Measurements from ENCODE around the gene PNRC2. TPM values are rescaled to one million over a fixed set of nuclear protein-coding genes. Genes with fewer than 3 reads are reported as not detected.
"Not testable (repeated sequence)": the region's sequence is repeated elsewhere in the genome, so short reads cannot be mapped to it uniquely, and the experiment has no call there.

Gene PNRC2
- total RNA-seq, 2 donors from 2014 or later = 121 to 137 TPM

DNA sequence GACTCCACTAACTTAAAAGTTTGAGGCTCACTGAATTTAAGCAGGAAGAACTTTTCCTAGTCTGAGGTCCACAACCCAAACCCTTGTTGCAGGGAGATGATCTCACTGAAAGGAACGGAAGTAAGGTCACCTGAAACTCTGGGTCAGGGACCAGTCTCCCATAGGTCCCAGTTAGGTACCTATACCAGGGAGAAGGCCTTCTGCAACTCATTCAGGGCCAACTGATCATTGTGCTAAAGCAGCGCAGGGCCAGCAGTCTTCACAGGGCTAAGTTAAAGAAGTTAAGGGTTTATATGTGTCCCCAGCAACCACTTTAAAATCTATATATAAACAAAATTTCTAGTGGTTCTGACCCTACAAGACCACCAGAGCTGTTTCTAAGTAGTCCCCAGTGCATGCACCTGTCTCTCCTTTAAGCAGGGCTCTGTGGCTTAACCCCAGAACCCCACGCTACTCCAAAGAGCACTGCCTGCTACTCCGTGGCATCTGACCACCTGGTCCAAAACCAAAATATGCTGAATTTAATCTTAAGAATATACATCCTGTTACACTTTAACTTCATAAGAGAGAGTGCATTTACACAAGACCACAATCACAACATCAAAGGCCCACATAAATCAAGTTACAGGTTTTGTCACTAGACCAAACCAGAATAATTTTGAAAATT, 17.7 kb downstream of the PNRC2 start:
- DNase-seq (ENCODE audit: low spot score in 2 of 2) (no peak), ATAC-seq (no peak)
- Mint-ChIP-seq H3K9me3 (no peaks in the 10 kb centered on the region), H3K36me3 (peaks cover 43 to 66% of the 10 kb centered on the region in 2 donors), H3K27ac (peak overlapping the region; percentile 97 to 98)

DNA sequence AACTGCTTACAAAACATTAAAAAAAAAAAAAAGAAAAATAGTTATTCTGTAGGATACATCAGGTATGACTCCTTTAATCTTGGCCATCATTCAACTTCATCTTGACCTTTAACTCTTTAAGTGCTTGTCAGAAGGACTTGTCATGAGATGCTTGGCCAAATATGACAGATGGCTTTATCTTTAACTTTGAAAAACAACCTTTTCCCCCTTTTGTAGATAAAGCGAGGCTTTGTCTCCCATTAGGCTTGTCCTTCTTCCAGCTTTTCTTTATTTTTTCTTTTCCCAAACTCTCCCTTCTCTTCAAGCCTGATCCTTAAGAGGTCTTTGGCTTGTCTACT, 18.2 kb downstream of the PNRC2 start:
- H3K9me3 Mint-ChIP-seq = no peaks in the 10 kb centered on the region
- no peak for DNase-seq (ENCODE audit: low spot score in 2 of 2)
- H3K36me3 Mint-ChIP-seq = peaks cover 43 to 63% of the 10 kb centered on the region in 2 donors
- H3K27ac Mint-ChIP-seq = peak overlapping the region; percentile 97 to 98
- no peak for ATAC-seq

DNA sequence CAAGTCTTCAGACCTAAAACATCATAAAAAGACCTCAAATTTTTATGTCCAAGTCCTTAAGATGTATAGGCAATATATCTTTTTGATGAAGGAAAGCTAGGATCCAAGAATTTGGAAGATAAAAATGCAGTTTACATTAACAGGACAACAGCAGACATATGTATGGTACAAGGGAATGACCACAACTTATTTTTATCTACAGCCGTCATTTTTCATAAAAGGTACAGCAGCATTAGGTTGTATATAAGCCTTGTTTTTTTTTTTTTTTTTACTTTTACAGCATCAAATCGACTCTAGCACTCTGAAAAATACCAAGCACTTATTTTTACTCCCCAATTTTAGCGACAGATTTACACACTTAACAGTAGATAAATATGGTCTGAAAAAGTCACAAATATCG, 19.2 kb downstream of the PNRC2 start:
- Mint-ChIP-seq H3K36me3 (peaks cover 43 to 55% of the 10 kb centered on the region in 2 donors), H3K9me3 (no peaks in the 10 kb centered on the region), H3K27ac (peak overlapping the region; percentile 97 to 98)
- DNase-seq (ENCODE audit: low spot score in 2 of 2) = no peak
- no peak for ATAC-seq

- Mint-ChIP-seq H3K9me3 (no peaks in the 10 kb centered on the region), H3K27ac (peak overlapping the region; percentile 97 to 98), H3K36me3 (peaks cover 37 to 48% of the 10 kb centered on the region in 2 donors)
- DNase-seq (ENCODE audit: low spot score in 2 of 2) (no peak), ATAC-seq (no peak)
Observed at GRCh38 chr1:23979387-23979880, 19.8 kb downstream of the PNRC2 start.

DNA sequence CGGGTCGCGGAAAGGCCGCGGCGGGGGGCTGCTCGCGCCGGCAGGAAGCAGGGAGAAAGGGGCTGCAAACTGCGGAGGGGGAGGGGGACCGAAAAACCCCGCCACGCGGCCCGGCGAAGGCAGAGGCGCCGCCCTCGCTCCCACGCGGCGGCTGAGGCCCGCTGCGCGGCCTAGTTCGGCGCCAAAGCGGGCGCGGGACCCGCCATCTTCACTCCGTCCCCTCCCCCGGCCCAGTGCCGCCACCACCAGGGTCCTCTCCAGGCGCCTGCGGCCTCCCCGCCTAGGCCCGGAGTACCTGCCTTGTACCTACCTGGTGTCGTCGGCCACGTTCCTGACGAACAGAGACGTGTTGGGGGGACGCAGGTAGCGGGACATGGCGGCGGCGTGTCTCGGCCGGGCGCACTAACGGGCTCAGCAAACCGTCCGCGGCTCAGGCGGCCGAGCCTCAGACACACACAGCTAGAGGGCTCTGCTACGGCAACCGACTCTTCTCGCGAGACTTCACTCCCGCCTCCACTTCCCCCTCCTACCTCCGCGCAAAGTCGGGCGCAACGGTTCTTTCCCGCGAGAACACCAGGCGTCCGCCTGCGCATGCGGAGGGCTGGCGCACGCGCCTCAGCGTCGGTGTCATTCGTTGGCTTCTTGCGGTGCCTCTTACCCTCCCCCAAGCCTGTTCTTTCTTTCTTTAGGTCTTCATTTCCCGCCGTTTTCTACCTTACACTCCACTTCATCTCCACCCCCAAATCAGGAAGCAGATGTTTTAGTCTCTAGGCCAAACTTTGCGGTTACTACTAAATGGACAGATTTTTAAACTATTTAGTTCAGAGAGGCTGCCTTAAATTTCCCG, 20.5 kb downstream of the PNRC2 start, which contains the start of gene SRSF10:
Gene SRSF10, minus strand, starts transcription at position 447 of the 847 bp plus-strand sequence. Its CDS starts 72 bp downstream, at position 375.
- ATAC-seq (peak; percentile 94), DNase-seq (ENCODE audit: low spot score in 2 of 2) (peak; percentile 95 to 99)
- no peaks in the 10 kb centered on the region for H3K9me3 Mint-ChIP-seq
- peak within 1 kb of the TSS; percentile 97 to 98 for H3K27ac Mint-ChIP-seq
- peaks cover 31 to 42% of the 10 kb centered on the region in 2 donors for H3K36me3 Mint-ChIP-seq

DNA sequence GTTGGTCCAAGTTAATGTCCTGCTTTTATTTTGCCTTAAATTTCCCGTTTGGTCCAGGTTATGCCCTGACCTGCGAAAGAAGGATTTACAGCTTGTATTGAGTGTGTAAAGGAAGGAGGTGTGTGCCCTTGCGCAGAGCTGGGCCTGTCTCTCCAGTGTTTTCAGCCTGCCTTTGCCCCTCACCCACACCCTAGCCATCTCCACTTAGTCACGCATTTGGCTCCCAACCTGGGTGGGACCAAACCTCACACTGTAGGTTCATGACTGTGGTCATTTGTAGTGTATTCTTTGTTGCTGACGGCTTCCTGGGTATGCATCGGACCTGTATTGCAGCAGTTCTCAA, 21.1 kb downstream of the PNRC2 start:
- peak overlapping the region; percentile 97 to 98 for H3K27ac Mint-ChIP-seq
- DNase-seq (ENCODE audit: low spot score in 2 of 2) (peak; percentile 57 to 69), ATAC-seq (peak; percentile 66 to 76)
- peaks cover 30 to 40% of the 10 kb centered on the region in 2 donors for H3K36me3 Mint-ChIP-seq
- H3K9me3 Mint-ChIP-seq = no peaks in the 10 kb centered on the region

- DNase-seq (ENCODE audit: low spot score in 2 of 2) (no peak), ATAC-seq (no peak)
- peak overlapping the region in 1 of 2 donors; percentile 49 for H3K27ac Mint-ChIP-seq
- H3K9me3 Mint-ChIP-seq = no peaks in the 10 kb centered on the region
- peaks cover 3 to 7% of the 10 kb centered on the region in 2 donors for H3K36me3 Mint-ChIP-seq
Observed at GRCh38 chr1:23984417-23985186, 25.0 kb downstream of the PNRC2 start.

GRCh38 chr1:23987038-23987437, 27.4 kb downstream of the PNRC2 start:
- H3K36me3 Mint-ChIP-seq; H3K9me3 Mint-ChIP-seq; H3K27ac Mint-ChIP-seq; ATAC-seq; DNase-seq (ENCODE audit: low spot score in 2 of 2): not testable (repeated sequence)

- Mint-ChIP-seq H3K36me3 (no peaks in the 10 kb centered on the region), H3K9me3 (no peaks in the 10 kb centered on the region), H3K27ac (no peak overlapping the region)
- DNase-seq (ENCODE audit: low spot score in 2 of 2) (no peak), ATAC-seq (no peak)
Observed at GRCh38 chr1:23989263-23989662, 29.6 kb downstream of the PNRC2 start.

DNA sequence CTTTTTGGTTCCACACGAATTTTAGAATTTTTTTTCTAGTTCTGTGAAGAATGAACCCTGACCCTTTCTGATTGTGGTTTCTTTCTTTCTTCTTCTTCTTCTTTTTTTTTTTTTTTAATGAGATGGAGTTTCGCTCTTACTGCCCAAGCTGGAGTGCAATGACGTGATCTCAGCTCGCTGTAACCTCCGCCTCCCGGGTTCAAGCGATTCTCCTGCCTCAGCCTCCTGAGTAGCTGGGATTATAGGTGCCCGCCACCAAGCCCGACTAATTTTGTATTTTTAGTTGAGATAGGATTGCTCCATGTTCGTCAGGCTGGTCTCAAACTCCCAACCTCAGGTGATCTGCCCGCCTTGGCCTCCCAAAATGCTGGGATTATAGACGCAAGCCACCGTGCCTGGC, 32.4 kb downstream of the PNRC2 start:
- not testable (repeated sequence) for H3K27ac Mint-ChIP-seq; ATAC-seq; H3K36me3 Mint-ChIP-seq; DNase-seq (ENCODE audit: low spot score in 2 of 2); H3K9me3 Mint-ChIP-seq

GRCh38 chr1:23995431-23995837, 35.8 kb downstream of the PNRC2 start:
- no peak for DNase-seq (ENCODE audit: low spot score in 2 of 2)
- Mint-ChIP-seq H3K27ac (no peak overlapping the region), H3K9me3 (no peaks in the 10 kb centered on the region), H3K36me3 (no peaks in the 10 kb centered on the region)
- no peak for ATAC-seq

DNA sequence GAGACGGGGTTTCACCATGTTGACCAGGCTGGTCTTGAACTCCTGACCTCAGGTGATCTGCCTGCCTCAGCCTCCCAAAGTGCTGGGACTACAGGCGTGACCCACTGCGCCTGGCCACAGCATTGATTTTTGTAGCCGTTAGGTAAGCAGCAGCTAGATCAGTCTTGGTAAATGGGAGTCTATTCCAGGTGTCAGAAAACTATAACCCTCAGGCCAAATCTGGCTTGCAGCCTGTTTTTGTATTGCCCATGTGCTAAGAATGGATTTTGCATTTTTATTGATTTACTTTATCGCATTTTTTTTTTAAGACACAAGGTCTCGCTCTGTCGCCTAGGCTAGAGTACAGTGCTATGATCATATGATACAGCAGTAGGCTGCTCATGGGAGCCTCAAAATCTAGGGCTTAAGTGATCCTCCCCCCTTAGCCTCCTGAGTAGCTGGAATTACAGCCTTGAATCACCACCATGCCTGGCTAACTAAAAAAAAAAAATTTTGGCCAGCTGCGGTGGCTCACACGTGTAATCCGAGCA, 37.1 kb downstream of the PNRC2 start:
- H3K9me3 Mint-ChIP-seq = no peaks in the 10 kb centered on the region
- no peaks in the 10 kb centered on the region for H3K36me3 Mint-ChIP-seq
- ATAC-seq (no peak), DNase-seq (ENCODE audit: low spot score in 2 of 2) (no peak)
- no peak overlapping the region for H3K27ac Mint-ChIP-seq

GRCh38 chr1:23997812-23998211, 38.2 kb downstream of the PNRC2 start:
- ATAC-seq (no peak), DNase-seq (ENCODE audit: low spot score in 2 of 2) (no peak)
- H3K36me3 Mint-ChIP-seq = no peaks in the 10 kb centered on the region
- H3K27ac Mint-ChIP-seq = no peak overlapping the region
- H3K9me3 Mint-ChIP-seq = no peaks in the 10 kb centered on the region

DNA sequence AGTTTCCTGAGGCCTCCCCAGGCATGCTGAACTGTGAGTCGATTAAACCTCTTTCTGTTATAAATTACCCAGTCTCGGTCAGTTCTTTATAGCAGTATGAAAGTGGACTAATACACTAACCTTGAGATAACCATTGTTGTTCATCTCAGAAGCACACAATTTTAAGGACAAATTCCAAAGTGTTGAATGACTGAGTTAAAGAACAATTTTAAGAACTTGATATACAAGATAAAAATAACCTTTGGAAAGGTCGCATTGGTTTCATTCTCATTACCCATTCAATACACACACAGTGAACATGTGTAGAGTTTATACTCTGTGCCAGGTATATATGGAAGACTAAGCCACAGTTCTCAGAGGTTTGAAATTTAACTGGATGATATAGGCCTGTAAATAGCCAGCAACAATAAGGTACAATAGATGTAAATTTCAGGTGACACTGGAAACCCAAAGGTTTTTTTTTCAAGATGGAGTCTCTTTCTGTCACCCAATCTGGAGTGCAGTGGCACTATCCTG, 39.6 kb downstream of the PNRC2 start:
- Mint-ChIP-seq H3K36me3 (no peaks in the 10 kb centered on the region), H3K9me3 (no peaks in the 10 kb centered on the region), H3K27ac (peak overlapping the region in 1 of 2 donors; percentile 60)
- DNase-seq (ENCODE audit: low spot score in 2 of 2) (no peak), ATAC-seq (peak in 1 of 2 donors; percentile 26)

GRCh38 chr1:24002695-24003094, 43.1 kb downstream of the PNRC2 start:
- no peak overlapping the region for H3K27ac Mint-ChIP-seq
- H3K36me3 Mint-ChIP-seq = no peaks in the 10 kb centered on the region
- H3K9me3 Mint-ChIP-seq = no peaks in the 10 kb centered on the region
- ATAC-seq (no peak), DNase-seq (ENCODE audit: low spot score in 2 of 2) (no peak)

DNA sequence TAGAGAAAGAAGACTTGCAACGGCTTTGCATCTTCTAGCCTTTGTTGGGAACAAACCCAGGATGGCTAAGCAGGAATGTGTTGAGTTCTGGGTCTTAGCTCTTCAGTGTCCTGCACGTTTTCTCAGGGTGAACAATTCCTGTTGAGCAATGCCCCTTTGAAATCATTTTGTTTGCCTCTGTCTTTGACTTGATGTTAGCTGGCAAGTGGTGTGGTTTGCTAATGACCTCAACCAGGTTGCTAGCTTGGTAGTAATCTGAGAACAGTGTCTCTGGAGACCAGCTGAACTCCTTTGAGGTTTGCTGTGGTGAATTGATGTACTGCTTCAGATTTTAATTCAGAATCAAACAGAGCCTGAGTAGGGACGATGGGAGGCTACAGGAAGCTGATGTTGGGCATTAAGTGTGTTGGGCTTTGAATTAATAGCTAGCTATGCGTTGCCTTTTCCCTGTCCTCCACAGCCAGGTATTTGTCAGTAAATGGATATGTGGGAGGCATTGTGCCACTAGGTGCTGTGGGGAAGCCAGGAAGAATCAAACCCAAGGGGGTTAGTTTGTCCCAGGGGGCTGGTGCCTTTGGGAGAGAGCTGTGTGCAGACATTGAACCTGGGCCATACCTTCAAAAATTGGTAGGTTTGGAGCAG, 43.8 kb downstream of the PNRC2 start:
- ATAC-seq (no peak), DNase-seq (ENCODE audit: low spot score in 2 of 2) (no peak)
- H3K36me3 Mint-ChIP-seq = no peaks in the 10 kb centered on the region
- H3K27ac Mint-ChIP-seq = no peak overlapping the region
- no peaks in the 10 kb centered on the region for H3K9me3 Mint-ChIP-seq
